Stimulated activated CD8-positive, alpha-beta memory T cell treated with anti-CD3 and anti-CD28 coated beads, Interleukin-7, amount 100 ng/mL, for 24 hours (primary cell): ENCODE results near the gene STARD3NL.

ENCODE experiments used
- DNase-seq: peaks from one replicate; pipeline ENCODE4 v3.0.0-alpha.2; 2020; ENCODE audit warnings: low read depth

STARD3NL gene

GRCh38 chr7:38185395-38186307 is 7.6 kb downstream of the STARD3NL start:
- no peak for DNase-seq

GRCh38 chr7:38186593-38187314 is 8.7 kb downstream of the STARD3NL start:
- DNase-seq, result no peak

GRCh38 chr7:38187794-38188440 is 9.9 kb downstream of the STARD3NL start:
- DNase-seq, result no peak

GRCh38 chr7:38189231-38189938 is 11.3 kb downstream of the STARD3NL start:
- no peak for DNase-seq

GRCh38 chr7:38190011-38190410 is 12.0 kb downstream of the STARD3NL start:
- no peak for DNase-seq

- no peak for DNase-seq
These were observed 13.7 kb downstream of the STARD3NL start for GRCh38 chr7:38191791-38192190.

- no peak for DNase-seq
These were observed 14.3 kb downstream of the STARD3NL start for GRCh38 chr7:38192327-38192726.

GRCh38 chr7:38195804-38196595 is 18.0 kb downstream of the STARD3NL start:
- DNase-seq, result no peak

GRCh38 chr7:38198366-38198765 is 20.3 kb downstream of the STARD3NL start:
- no peak for DNase-seq

GRCh38 chr7:38199154-38199553 is 21.1 kb downstream of the STARD3NL start:
- no peak for DNase-seq

GRCh38 chr7:38199782-38200181 is 21.7 kb downstream of the STARD3NL start:
- no peak for DNase-seq

- no peak for DNase-seq
These were observed 28.0 kb downstream of the STARD3NL start for GRCh38 chr7:38206071-38206470.

- no peak for DNase-seq
These were observed 29.8 kb downstream of the STARD3NL start for GRCh38 chr7:38207843-38208242.

GRCh38 chr7:38211486-38211885 is 33.4 kb downstream of the STARD3NL start:
- DNase-seq, result no peak

- no peak for DNase-seq
These were observed 33.9 kb downstream of the STARD3NL start for GRCh38 chr7:38211940-38212339.

GRCh38 chr7:38215115-38215514 is 37.1 kb downstream of the STARD3NL start:
- DNase-seq, result no peak

GRCh38 chr7:38215735-38216670 is 38.0 kb downstream of the STARD3NL start:
- peak; percentile 48 for DNase-seq

- no peak for DNase-seq
These were observed 39.6 kb downstream of the STARD3NL start for GRCh38 chr7:38217672-38218071.

GRCh38 chr7:38220452-38220851 is 42.4 kb downstream of the STARD3NL start:
- no peak for DNase-seq

GRCh38 chr7:38222481-38223096 is 44.5 kb downstream of the STARD3NL start:
- DNase-seq, result no peak
